HG03521 (cell line): Measurements from ENCODE around the gene RBM47.

ENCODE experiments used
- ATAC-seq: cut with Tn5 transposase; IDR thresholded peaks from one replicate; pipeline ENCODE4 v1.9.1; 2021; ENCODE audit warnings: mild to moderate bottlenecking, moderate library complexity; ENCODE audit not compliant: unreplicated experiment

Gene RBM47

DNA sequence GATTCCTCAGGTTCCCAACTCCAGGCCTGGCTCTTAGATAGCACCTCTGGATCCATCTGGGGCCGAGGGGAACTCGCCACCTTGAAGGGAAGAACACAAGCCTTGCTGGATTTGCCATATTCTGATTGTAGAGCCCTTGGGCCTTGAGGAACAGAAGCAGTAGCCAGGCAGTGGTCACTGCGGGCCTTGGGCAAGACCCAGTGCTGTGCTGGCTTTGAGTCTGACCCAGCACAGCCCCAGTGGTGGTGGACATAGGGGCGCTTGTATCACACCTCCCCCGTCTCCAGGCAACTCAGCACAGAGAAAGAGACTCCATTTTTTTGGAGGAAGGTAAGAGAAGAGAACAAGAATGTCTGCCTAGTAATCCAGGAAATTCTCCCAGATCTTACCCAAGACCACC lies 249.0 kb downstream of the RBM47 start:
- ATAC-seq: no peak

- no peak for ATAC-seq
Measured at GRCh38 chr4:40379248-40379647, 250.4 kb downstream of the RBM47 start.

DNA sequence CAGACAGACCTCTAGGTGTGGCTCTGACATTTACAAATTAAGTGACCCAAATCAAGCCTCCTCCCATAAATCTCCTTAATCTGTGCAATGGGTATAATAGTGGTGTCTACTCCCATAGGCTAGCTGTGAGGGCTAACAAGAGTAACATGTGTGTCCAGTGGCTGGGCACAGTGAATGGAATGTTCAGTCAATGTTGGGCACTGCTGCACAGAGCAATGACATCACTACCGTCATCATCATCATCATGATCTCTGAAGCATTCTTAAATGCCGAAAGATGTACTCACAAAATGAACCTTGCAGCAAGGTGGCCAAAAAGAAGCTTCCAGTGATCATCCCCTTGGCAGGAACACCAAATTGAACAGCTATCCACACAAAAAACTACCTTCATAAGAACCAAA lies 251.0 kb downstream of the RBM47 start:
- ATAC-seq: no peak

GRCh38 chr4:40377512-40378365 lies 251.9 kb downstream of the RBM47 start:
- ATAC-seq: no peak

GRCh38 chr4:40375620-40376019 lies 254.0 kb downstream of the RBM47 start:
- no peak for ATAC-seq

- no peak for ATAC-seq
Measured at GRCh38 chr4:40375095-40375494, 254.6 kb downstream of the RBM47 start.

DNA sequence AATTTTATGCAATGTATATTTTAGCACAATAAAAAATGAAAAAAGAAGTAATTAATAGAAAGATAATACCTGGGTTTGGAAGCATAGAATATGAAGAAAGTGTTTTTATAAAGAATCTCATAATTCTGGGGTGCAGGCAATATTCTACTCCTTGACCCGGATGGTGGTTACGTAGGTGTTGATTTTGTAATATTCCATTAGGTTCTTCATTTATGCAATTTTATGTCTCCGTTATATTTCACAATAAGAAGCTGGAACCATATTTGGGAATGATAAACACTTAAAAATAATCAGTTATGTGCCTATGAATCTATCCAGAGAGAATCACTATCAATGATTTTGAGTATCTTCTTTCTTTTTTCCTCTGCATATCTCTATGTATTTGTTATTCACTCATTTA lies 256.0 kb downstream of the RBM47 start:
- no peak for ATAC-seq
